ENCODE data around the gene EFNA4.

Gene EFNA4

DNA sequence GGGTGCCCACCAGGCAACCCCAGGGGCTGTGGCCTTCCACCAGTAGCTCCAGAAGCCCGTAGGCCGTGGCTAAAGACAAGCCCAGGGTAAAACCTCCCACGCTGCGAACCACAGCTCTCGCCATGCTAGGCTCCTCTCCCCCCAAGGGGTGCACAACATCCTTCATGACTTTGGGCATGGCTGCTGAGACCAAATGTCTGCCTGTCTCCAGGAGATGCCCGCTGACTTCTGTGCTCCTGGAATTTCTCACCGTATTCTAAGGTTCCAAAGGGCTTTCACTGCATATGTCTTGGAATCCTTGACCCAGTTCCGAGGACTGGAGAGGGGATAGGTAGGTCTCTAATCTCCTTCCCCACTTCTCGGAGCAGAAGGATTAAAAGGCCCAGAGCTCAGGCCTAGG is 30.0 kb upstream of the EFNA4 start, which contains the start of the genes DCST1 and DCST2:
Gene DCST1 (plus strand): TSS at position 301 of the 400 bp plus-strand sequence. CDS start 213 bp downstream, outside the sequence.
Gene DCST2 (minus strand): TSS at position 258 of the 400 bp plus-strand sequence. CDS start 80 bp downstream, at position 178.
- no peak for DNase-seq (ENCODE audit: low spot score)

GRCh38 chr1:155034318-155035208 is 29.0 kb upstream of the EFNA4 start:
- DNase-seq (ENCODE audit: low spot score) = no peak

GRCh38 chr1:155035936-155036335 is 27.6 kb upstream of the EFNA4 start:
- no peak for DNase-seq (ENCODE audit: low spot score)

DNA sequence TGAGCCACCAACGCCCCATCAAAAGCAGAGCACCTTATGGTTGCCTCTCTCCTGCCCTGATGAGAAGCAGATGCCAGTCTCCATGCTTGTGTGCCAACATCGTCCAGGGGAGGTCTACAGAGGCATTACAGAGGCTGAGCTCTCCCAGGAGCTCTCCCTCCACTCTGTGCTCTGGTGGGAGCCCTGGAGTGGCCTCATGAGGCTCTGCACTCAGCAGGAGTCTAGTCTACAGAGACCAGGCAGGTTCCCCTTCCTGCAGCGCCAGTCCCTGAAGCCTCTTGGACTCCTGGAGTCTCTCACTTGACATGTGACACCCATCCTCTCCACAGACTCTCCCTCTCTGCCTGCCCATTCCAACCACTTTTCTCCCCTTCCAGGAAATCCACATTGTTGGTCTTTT is 26.5 kb upstream of the EFNA4 start:
- no peak for DNase-seq (ENCODE audit: low spot score)

DNA sequence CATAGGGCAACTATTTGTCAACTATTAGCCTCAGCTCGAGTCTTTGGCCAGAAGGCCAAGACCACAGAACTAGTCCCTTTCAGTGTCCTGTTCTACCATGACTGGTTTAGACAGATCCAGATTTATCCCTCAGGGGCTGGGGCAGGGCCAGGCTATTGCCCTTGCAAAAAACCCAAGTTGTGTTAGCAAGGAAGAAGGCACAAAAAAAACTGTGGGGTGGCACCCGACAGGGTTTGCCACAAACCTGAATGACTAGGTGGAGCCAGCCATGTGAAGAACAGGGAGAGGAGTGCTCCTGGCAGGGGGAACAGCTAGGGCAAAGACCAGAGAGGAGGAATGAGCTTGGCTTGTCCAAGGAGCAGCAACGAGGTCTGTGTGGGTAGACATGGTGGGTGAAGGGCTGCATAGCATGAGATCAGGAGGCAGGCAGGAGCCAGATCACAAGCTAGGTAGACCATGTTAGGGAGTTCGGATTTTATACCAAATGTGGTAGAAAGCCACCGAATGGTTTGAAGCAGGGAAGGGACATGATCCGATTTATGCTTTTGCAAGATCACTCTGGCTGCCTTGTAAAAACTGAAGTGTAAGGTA is 25.6 kb upstream of the EFNA4 start:
- DNase-seq (ENCODE audit: low spot score) = no peak

DNA sequence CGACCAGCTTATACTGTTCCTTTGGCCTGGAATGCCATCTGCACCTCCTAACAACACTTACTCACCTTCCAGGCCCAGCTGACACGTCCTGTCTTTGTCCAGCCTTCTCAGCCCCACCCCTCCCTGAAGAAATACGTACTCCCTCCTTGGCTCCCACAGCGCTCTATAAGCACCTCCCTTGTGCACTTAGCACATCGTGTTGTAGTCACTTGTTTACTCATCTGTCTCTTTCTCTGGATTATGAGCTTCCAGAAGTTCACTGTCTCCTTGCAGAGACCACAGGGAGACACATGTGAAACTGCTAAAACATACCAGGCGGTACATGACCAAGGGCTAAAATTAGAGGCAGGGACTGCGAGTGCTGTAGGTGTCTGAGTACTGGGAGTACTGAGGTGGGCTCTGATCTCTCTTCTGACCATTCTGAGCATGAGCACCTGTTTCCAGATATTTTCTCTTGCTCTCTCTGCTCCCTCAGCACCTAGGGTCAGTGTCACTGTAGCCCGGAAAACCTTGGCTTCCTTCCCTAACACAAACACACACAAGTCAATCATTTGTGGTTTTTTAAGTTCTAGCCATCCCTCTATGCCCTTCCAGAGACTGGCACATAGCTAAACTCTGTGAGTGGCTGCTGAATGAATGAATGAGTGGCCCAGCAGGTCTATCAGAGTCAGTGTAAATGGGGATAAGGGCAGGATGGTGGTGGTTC is 24.8 kb upstream of the EFNA4 start:
- DNase-seq (ENCODE audit: low spot score) = peak; percentile 46

GRCh38 chr1:155039308-155039669 is 24.3 kb upstream of the EFNA4 start:
- DNase-seq (ENCODE audit: low spot score) = no peak

GRCh38 chr1:155040358-155041093 is 23.0 kb upstream of the EFNA4 start:
- no peak for DNase-seq (ENCODE audit: low spot score)

GRCh38 chr1:155042789-155043188 is 20.8 kb upstream of the EFNA4 start:
- no peak for DNase-seq (ENCODE audit: low spot score)

DNA sequence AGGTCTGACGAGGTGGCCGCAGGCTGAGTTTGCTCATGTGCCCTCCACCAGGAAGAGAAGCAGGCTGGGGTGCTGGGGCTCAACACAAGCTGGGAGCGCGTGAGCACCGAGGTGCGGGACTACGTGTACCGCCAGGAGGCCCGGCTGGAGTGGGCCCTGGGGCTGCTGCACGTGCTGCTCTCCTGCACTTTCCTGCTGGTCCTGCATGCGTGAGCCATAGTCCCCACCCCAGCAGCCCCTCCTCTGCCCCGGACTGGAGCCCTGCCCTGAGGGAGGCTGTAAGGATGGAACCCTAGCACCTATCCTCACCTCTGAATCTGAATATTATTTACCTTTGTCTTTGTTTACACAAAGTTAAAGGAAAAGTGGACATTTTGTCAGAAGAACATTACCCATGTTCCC is 20.2 kb upstream of the EFNA4 start:
- no peak for DNase-seq (ENCODE audit: low spot score)

GRCh38 chr1:155043793-155044192 is 19.7 kb upstream of the EFNA4 start:
- no peak for DNase-seq (ENCODE audit: low spot score)

GRCh38 chr1:155044365-155044764 is 19.2 kb upstream of the EFNA4 start:
- DNase-seq (ENCODE audit: low spot score) = no peak

GRCh38 chr1:155044812-155045657 is 18.5 kb upstream of the EFNA4 start:
- DNase-seq (ENCODE audit: low spot score) = peak; percentile 94

GRCh38 chr1:155048449-155049334 is 14.8 kb upstream of the EFNA4 start:
- no peak for DNase-seq (ENCODE audit: low spot score)

DNA sequence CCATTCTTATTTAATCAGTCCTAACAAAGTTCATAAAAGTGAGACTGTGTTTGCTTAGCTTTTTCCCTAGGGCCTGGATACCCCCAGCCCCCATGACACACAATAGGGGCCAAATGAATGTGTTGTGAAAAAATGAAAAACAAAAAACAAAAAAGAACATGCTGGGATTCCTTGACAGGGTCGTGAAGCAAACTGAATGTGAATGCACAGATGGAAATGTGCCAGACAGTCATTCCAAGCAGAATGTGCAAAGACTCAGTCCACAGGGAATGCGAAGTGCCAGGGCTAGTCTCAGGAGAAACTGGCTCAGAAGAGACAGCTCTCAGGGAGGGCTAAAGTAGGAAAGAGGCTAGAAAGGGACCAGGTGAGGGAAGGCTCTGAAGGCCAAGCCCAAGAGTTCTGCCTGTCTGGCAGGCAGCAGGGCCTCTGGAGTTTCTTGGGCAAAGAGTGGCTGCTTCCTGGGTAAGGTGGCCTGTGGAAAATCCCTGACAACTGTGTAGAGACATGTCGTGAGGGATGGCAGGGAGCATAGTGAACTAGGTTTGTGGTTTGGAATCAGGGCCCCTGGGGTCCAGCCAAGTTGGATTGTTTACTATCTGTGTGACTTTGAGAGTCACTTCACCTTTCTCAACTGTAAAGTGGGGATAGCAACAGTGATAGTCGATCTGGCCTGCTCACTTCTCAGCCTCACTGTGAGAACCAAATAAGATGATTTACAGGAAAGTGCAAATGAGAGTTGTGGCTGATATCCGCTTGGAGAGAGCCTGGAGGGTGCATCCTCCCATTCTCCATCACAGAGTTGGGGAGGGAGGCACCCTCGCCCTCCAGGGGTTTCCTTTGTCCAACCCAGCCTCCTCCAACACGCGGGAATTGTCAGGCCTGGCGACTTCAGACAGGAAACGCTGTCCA is 13.6 kb upstream of the EFNA4 start:
- DNase-seq (ENCODE audit: low spot score) = no peak

DNA sequence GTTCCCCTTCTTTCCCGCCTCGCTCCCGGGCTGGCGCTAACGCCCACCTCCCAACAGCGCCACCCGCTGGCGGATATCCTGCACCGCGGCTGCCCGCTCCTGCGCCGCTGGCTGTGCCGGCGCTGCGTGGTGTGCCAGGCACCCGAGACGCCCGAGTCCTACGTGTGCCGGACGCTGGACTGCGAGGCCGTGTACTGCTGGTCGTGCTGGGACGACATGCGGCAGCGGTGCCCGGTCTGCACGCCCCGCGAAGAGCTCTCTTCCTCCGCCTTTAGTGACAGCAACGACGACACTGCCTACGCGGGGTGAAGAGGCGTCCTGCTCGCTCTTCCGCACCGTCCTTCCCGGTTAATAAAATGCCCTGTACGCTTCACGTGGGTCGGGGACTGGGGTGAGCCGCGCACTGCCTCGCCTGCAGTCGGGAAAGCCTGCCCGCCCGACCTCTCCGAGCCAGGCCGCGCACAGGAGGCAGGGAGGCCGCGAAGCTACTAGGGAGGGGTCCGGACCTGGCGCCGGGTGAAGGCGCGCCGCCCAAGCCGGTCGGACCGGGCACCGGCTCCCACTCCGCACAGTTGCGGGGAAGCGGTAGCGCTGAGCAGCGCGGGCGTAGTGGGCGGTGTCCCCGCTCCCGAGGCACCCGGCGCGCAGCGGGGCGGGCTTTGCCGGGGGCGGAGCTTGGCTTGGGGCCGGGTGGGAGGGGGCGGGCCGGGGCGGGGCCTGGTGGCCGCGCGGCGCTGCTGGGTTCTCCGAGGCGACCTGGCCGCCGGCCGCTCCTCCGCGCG is 12.8 kb upstream of the EFNA4 start, which contains the start of gene ADAM15:
Gene ADAM15 (plus strand): TSS at position 757 of the 782 bp plus-strand sequence. CDS start 71 bp downstream, outside the sequence.
- DNase-seq (ENCODE audit: low spot score) = peak; percentile 97

DNA sequence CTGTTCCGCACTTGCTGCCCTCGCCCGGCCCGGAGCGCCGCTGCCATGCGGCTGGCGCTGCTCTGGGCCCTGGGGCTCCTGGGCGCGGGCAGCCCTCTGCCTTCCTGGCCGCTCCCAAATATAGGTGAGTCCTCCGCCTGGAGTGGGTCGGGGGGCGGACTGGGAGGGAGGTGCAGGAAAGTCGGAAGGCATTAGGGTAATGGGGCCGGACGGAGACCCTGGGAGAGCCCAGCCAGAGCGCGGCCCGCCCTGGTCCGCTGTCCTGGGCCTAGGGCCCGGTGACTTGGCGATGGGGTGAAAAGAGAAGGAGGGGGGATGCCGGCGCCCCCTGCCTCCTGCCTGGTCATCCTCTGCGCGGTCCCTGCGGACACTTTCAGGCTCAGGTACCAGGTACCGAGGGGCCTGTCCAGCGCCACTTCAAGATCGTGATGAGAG is 12.2 kb upstream of the EFNA4 start:
- DNase-seq (ENCODE audit: low spot score) = no peak
